Cardiac fibroblast (primary cell): ENCODE results near the gene SCARB2.
A peak's percentile ranks its signal among the peaks of the same experiment; 100 is the strongest.

ENCODE experiments used
- DNase-seq, 2 donors: peaks; one replicate each; pipeline versions ENCODE4 v3.0.0 to v3.0.0-alpha.2; 2010; ENCODE audit warnings: low read depth in 2 of 2
- H3K4me3 ChIP-seq, 2 donors: replicated peaks in 1 of 2; 1 replicate in 1 of 2; 2 replicates in 1 of 2; pipeline ENCODE4 v1.5.1; 2011; ENCODE audit warnings: low read depth in 2 of 2, low read length in 2 of 2, mild to moderate bottlenecking in 2 of 2, moderate library complexity in 1 of 2
- CTCF ChIP-seq: IDR thresholded peaks from one replicate; pipeline ENCODE4 v1.5.1; 2011; ENCODE audit warnings: low read depth, mild to moderate bottlenecking, low read length, inconsistent platforms

SCARB2 gene

GRCh38 chr4:76201276-76201675 lies 12.3 kb downstream of the SCARB2 start:
- no peak overlapping the region for H3K4me3 ChIP-seq
- no peak for DNase-seq
- TF ChIP-seq CTCF: no peak

GRCh38 chr4:76200771-76201231 lies 12.8 kb downstream of the SCARB2 start:
- no peak for DNase-seq
- no peak overlapping the region for H3K4me3 ChIP-seq
- TF ChIP-seq CTCF: no peak

- DNase-seq: peak; percentile 51 to 53
- H3K4me3 ChIP-seq: no peak overlapping the region
- peak; percentile 6 for TF ChIP-seq CTCF
Observed at GRCh38 chr4:76199664-76200211, 13.9 kb downstream of the SCARB2 start.

- H3K4me3 ChIP-seq: peak overlapping the region in 1 of 2 donors; percentile 6
- DNase-seq: peak; percentile 88 to 93
- TF ChIP-seq CTCF: no peak
Observed at GRCh38 chr4:76198411-76199237, 15.0 kb downstream of the SCARB2 start.

DNA sequence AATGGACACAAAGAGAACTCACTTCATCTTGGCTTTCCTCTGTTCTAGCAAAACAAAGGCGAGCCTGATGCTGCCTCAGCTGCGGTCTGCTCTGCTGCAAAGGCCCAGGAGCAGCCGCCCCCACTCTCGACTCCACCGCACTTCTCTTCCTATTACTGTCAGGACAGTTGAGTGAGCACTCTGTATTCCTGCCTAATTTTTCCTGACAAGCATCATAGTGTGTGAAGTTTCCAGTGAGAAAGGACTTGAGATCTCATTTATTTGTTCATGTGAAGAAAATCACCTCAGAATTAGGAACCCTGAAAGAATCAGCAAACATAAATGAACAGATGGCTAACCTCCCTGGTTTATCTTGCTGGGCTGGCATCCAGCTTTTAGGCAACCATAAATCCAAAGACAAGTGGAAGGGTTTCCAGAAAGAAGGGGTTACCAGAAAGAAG lies 15.6 kb downstream of the SCARB2 start:
- DNase-seq: peak; percentile 70 to 72
- no peak overlapping the region for H3K4me3 ChIP-seq
- TF ChIP-seq CTCF: no peak

DNA sequence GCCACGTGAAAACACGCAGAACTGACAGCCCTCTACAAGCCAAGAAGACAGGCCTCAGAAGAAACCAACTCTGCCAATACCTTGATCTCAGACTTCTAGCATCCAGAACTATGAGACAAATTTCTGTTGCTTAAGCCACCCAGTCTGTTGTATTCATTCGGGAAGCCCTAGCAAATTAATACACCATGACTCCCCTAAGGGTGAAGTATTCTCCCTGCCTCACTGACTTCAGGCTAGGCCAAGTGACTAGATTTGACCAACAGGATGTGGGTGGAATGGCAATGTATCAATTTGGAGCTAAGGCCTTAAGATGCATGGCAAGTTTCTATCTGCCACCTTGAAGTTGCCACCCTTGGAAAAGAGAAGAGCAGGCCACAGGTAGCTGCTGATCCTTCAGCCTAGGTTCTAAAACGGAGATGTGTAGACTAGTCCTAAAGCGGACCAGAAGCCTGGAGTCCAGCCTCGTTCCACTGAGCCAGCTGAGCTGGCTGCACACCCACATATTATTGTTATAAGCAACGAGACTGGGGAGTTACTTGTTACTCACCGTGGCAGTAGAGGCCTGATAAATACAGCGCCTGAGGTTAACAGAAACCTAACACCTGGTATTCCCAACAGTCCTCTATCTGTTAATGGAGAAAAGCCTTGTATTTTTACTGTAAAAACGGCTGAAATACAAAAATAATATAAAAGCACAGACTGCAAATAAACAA lies 16.4 kb downstream of the SCARB2 start:
- DNase-seq: peak in 1 of 2 donors; percentile 56
- H3K4me3 ChIP-seq: no peak overlapping the region
- TF ChIP-seq CTCF: no peak
